OCI-LY7 (cell line): ENCODE data around the gene HSPB6.

ENCODE experiments used
- EZH2phosphoT487 ChIP-seq: fragments of 200-600 bp; sonication (generic); IDR thresholded peaks from 2 replicates; pipeline ENCODE4 v1.6.1; 2018; ENCODE audit warnings: low read depth, borderline replicate concordance, mild to moderate bottlenecking, mixed run types, antibody characterized with exemption, low read length, moderate library complexity, mixed read lengths
- TF ChIP-seq, protein P1 (sequence below): fragments of 200-600 bp; sonication (generic); conservative IDR thresholded peaks from 2 replicates; pipeline ENCODE4 v1.5.1; 2014; ENCODE audit warnings: mild to moderate bottlenecking, antibody characterized with exemption, low read length, moderate library complexity, mixed read lengths

DNA sequence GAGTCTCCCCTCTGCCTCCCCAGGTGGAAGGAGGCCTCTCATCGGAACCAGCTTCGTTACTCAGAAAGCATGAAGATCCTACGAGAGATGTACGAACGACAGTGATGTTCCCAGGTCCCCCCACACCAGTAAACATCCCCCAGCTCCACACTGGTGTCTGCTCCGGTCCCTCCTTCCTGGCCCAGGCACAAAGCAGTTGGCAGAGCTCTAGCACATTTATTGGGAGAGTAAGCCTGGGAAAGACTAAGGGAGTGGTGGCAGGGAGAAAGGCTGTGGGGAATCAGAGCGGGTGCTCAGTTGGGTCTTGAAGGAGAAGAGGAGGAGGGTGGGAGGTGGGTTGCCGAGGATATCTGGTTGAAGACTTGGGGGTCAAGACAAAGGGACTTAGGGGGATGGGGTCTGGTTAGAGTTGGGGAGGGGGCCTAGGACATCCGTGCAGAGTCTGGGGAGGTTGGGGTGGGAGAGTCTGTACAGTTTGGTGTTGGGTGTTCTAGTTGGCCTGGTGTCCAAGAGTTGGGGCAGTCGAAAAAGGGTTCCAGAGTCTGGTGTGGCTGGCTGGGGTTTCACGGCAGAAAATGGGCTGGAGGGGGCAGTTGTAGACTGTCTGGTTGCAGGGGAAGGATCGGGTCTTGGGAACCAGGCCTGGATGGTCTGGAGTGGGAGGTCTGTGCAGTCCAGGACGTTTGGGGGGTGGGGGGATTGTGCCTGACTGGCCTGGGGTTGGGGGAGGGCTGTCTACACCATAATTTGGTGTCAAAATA lies 2.3 kb downstream of the HSPB6 start:
- TF ChIP-seq, protein P1, sequence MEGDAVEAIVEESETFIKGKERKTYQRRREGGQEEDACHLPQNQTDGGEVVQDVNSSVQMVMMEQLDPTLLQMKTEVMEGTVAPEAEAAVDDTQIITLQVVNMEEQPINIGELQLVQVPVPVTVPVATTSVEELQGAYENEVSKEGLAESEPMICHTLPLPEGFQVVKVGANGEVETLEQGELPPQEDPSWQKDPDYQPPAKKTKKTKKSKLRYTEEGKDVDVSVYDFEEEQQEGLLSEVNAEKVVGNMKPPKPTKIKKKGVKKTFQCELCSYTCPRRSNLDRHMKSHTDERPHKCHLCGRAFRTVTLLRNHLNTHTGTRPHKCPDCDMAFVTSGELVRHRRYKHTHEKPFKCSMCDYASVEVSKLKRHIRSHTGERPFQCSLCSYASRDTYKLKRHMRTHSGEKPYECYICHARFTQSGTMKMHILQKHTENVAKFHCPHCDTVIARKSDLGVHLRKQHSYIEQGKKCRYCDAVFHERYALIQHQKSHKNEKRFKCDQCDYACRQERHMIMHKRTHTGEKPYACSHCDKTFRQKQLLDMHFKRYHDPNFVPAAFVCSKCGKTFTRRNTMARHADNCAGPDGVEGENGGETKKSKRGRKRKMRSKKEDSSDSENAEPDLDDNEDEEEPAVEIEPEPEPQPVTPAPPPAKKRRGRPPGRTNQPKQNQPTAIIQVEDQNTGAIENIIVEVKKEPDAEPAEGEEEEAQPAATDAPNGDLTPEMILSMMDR, result no peak
- no peak for TF ChIP-seq EZH2phosphoT487
